HG02610 (cell line): Measurements from ENCODE around the gene RFX7.

Experiments
- ATAC-seq: cut with Tn5 transposase; IDR thresholded peaks from one replicate; pipeline ENCODE4 v1.9.1; 2021; ENCODE audit warnings: mild to moderate bottlenecking, moderate library complexity; ENCODE audit not compliant: unreplicated experiment

Gene RFX7

GRCh38 chr15:56052395-56053045, 191.2 kb downstream of the RFX7 start:
- peak; percentile 54 for ATAC-seq

GRCh38 chr15:56051676-56052075, 192.0 kb downstream of the RFX7 start:
- ATAC-seq, result no peak

- ATAC-seq, result no peak
Measured at GRCh38 chr15:56049577-56049976, 194.1 kb downstream of the RFX7 start.

GRCh38 chr15:56047354-56047753, 196.3 kb downstream of the RFX7 start:
- ATAC-seq, result no peak

DNA sequence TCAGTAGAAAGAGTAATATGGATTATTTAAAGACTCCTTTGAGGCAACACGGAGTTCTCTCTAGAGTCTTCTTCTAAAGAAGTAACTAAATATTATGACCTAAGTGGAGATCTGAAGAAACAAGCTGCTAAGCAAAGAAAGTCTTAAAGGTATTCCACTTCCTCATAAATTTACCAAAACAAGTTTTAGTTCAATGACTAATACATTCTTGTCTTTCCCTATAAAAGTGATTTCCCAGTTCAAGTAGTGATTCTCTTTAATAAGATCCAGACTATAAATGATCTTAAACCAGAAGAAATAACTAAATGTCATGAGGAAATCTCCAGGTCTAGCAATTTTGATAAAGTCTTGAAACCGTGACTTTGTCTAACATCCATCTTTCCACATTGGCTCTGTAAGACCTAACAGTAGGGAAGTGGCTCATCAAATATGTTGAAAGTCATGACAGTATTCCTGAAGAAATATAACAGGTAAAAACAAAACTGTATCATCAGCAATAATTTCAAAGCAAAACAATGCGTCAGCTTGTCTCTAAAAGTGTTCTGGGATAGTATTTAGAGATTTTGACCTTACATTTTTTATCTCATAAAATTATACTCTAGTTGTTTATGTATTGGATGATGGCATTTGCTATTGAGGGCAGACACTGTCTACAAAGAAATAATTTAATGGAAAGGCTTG, 198.5 kb downstream of the RFX7 start:
- no peak for ATAC-seq

- ATAC-seq, result no peak
Measured at GRCh38 chr15:56042982-56043980, 200.4 kb downstream of the RFX7 start.

DNA sequence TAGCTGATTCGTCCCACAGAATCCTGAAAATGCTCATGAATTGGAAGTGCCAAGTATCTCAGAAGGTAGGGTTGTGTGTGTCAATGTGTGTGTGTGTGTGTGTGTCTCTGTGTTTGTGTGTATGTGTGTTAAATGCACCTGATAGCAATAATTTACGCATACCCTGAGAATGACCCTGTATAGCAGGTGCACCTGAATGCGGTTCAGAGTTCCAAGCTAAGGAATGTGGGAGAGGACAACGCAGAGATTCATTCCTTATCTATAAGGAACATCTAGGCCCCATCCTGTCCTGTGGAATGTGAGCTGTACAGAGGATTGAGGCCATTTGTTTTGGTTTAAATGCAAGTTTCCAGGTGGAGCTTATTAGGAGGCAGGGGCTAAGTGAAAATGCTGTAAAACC, 201.2 kb downstream of the RFX7 start:
- ATAC-seq, result no peak

DNA sequence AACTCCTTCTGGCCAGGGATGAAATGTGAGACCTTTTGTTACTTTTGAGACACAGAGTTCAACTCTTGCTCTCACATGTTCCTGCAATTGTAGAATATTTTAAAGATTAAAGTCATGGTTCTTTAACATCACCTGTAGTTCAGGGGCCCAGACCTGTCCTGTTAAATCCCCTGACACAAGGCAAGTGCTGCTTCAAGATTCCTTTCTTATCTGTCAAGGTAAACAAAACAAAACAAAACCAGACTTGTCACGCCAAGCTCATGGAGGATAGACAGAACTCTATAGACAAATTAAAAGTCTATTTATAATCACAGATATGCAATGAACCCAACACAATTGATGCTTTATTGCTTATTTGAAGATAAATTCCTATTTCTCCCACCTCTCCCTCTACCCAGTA, 201.6 kb downstream of the RFX7 start:
- no peak for ATAC-seq

DNA sequence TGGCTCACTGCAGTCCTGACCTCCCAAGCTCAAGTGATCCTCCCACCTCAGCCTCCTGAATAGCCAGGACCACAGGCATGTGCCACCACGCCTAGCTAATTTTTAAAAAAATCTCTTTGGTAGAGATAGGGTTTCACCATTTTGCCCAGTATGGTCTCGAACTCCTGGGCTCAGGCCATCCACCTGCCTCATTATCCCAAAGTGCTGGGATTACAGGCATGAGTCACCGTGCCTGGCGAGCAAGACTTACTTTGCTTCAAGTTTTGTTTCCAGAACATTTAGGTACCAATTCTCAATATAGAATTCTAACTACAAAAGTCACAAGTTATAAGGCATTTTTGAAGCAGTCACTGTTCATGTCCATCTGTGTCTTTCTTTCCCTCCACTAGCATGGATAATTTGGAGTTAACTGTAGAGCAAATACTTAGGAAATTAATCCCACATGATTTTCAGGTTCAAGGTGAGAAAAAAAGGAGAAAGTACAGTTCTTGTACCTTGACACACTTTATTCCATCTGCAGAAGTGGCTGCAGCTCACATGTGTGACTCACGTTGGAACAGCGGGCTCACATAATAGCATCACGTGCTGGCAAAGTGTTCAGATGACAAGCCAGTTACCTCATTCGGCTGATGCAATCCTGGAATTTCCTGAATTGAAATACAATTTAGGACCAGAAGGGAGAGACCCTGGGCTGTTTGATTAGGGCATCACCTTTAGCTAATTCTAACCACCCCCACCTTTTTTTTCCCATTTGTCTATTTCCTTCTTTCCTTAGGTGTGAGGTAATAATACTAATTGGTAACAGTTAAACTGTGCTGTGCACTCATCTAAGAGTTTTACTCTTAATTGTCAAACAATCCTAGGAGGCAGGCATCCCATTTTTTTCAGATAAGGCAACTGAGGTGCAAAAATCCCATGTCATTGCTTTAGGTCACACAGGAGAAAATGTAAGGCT, 203.3 kb downstream of the RFX7 start:
- ATAC-seq, result no peak

GRCh38 chr15:56038707-56039106, 205.0 kb downstream of the RFX7 start:
- no peak for ATAC-seq

DNA sequence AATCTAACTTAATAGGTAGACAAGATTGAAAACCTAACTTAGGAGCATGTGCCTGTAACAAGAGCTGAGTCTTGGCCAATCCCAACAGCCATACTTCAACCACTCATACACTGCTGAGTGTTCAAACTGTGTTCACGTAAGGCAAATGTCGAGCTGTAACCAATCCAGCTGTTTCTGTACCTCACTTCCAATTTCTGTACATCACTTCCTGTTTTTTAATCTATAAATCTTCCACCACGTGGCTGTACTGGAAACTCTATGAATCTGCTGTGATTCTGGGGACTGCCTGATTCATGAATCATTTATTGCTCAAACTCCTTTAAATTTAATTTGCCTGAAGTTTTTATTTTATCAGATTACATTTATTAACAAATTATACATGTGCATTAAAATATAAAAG, 205.7 kb downstream of the RFX7 start:
- ATAC-seq, result no peak
